GM23248 (cell line): ENCODE results near the gene TAS2R30.

Experiments used
- EZH2 ChIP-seq: fragments of 200-600 bp; sonication (generic); IDR thresholded peaks from 2 replicates; pipeline ENCODE4 v1.6.1; 2018; ENCODE audit warnings: antibody characterized with exemption, mild to moderate bottlenecking; ENCODE audit not compliant: insufficient read depth, poor library complexity, severe bottlenecking
- EZH2phosphoT487 ChIP-seq: fragments of 200-600 bp; sonication (generic); IDR thresholded peaks from 2 replicates; pipeline ENCODE4 v1.6.1; 2018; ENCODE audit warnings: antibody characterized with exemption, moderate library complexity, mild to moderate bottlenecking, low read depth; ENCODE audit not compliant: insufficient read depth

GRCh38 chr12:11144297-11144696 is 9.9 kb upstream of the TAS2R30 start:
- no peak for TF ChIP-seq EZH2
- TF ChIP-seq EZH2phosphoT487, result no peak
